HG02763 (cell line): ENCODE data around the gene RC3H2.

Source experiments
- ATAC-seq: cut with Tn5 transposase; IDR thresholded peaks from one replicate; pipeline ENCODE4 v1.9.1; 2021; ENCODE audit warnings: mild to moderate bottlenecking, moderate library complexity; ENCODE audit not compliant: unreplicated experiment

RC3H2 gene

GRCh38 chr9:122808141-122808540 lies 97.0 kb downstream of the RC3H2 start:
- no peak for ATAC-seq

GRCh38 chr9:122807271-122807900 lies 97.8 kb downstream of the RC3H2 start:
- no peak for ATAC-seq

GRCh38 chr9:122806661-122807060 lies 98.5 kb downstream of the RC3H2 start:
- no peak for ATAC-seq

- no peak for ATAC-seq
These were observed 104.8 kb downstream of the RC3H2 start, which contains the start of gene OR1K1 for GRCh38 chr9:122800066-122801060. OR1K1 (plus strand) TSS chr9:122800123; CDS start chr9:122800123, 0 bp downstream.

- ATAC-seq = no peak
These were observed 107.7 kb downstream of the RC3H2 start for GRCh38 chr9:122797316-122798063.
